ENCODE results near the gene RSAD2. TPM values are rescaled to one million over a fixed set of nuclear protein-coding genes. Genes with fewer than 3 reads are reported as not detected.

The RSAD2 gene
- total RNA-seq, 1 donor from 2014 or later: 1.6 TPM

DNA sequence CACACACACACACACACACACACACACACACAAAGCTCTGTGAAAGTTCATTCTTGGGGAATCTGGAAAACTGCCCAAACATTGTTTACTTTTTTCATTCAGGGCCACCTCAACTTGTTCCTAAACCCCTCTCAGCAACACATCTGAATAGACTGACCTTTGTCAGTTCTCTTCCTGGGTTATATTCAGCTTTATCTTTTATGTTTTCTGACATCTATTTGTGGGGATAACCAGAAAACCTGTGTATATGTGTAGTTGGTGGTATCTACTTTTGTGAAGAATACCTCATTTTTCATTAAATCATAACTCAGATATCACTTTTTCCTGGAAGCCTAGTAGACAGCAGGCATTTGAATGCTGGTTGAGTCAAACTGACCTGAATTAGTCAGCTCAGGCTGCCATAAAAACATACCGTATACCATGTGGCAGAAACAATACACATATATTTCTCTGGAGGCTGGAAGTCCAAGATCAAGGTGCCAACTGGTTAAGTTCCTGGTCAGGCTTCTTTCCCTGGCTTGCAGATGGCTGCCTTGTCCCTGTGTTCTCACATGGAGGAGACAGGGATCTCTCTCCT lies 28.7 kb downstream of the RSAD2 start:
- no peak for ATAC-seq

DNA sequence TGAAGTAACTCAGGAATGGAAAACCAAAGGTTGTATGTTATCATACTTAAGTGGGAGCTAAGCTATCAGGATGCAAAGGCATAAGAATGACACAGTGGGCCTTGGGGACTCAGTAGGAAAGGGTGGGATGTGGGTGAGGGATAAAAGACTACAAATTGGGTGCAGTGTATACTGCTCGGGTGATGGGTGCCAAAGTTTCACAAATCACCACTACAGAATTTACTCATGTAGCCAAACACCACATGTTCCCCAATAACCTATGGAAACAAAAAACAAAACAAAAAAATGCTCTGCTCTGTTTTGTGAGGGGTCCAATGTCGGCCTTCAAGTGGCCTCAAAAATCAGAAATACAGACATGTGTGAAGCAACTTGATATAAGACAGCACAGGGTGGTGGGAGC lies 30.7 kb downstream of the RSAD2 start:
- no peak for ATAC-seq

DNA sequence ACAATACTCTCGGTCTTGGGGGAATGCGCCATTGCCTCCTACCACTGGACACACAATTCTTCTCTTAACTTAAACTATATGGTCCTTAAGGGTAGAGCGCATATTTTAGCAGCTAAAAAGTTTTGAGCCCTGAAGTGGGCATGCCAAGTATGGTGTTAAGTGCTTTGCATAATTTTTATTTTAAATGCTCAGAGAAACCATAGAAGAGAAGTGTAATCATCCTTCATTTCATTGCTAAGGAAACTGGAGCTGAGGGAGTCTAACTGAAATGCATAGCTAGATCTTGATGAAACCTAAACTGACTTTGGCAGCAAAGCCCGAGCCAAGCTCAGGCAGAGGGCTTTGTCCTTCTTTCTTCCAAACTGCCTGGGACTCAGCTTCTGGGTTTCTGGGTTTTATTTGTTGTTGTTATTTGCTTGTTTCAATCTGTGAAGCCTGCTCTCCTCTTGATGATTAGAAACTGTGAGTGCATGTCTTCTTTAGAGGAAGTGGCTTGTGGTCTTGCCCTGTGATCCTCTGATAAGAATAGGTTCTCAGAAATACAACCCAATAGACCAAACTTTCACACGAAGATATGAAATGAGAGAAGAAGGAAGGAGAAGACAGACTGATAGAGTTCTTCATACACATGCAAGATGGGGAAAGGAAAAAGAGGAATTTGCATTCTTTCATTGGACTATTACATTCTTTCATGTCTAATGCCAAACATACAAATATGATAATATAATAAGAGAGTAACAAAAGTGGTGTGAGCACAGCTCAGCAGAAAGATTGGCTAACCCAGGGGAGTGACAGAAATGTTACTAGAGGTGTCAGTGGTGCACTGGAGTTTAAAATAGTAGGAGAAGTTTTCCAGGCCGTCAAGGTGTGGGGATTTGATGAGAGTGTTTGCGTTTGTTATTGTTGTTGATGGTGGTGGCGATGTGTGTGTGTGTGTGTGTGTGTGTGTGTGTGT lies 32.1 kb downstream of the RSAD2 start:
- ATAC-seq: no peak

DNA sequence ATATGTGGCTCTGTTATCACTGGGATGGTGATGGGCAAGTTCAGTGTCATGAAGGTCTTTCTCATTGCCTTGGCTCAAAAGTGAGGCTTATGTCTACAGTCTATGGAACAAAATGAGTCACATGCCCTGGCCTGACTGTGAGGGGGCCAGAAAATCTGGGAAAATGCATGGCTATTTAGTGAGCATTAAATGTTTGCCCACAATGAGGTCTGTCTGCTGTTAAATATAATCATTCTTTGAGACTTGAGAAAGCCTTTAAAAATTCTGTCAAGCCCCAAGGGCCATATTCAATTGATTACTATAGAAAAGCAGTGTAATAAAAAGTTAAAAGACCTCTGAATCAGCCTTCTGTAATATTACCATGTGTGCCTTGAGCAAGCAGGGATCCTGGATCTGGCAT lies 34.1 kb downstream of the RSAD2 start:
- no peak for ATAC-seq

DNA sequence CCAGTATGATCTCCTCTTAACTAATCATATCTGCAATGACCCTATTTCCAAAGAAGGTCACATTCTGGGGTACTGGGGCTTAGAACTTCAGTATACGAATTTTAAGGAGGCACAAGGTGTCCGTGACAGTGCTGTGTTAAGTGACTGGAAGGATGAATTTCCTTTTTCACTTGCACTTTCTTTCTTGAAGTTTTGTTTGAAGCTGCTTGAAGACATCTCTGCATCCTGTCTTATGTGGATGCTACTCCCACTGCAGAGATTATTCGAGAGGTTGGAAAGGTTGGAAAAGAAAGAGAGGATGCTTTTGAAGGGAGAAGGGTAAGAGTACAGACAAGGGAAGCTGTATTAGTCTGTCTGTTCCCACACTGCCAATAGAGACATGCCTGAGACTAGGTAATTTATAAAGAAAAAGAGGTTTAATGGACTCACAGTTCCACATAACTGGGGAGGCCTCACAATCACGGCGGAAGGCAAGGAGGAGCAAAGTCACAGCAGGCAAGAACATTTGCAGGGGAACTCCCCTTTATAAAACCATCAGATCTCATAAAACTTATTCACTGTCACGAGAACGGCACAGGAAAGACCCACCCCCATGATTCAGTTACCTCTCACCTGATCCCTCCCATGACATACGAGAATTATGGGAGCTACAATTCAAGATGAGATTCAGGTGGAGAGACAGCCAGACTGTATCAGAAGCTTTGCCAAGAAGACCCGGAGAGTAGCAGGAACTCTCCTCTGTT lies 36.0 kb downstream of the RSAD2 start:
- no peak for ATAC-seq

DNA sequence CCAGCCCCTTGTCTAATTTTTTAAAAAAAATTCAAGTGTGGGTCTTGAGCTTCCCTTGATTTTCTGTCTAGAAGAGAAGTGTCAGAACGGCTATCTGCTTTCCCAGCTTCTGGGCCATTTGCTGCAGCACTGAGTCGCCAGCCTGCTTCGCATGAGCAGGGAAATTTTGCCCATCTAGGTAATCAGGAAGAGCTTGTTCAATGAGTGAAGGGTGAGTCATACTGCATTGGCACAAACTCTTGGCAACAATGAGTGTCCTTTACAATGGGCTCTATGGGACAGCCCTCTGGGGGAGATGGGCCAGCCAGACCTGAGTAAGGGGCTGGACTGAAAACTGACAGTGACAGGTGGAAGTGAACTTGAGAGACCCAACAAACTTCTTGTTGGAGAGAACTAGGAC lies 37.3 kb downstream of the RSAD2 start:
- ATAC-seq: peak; percentile 78

DNA sequence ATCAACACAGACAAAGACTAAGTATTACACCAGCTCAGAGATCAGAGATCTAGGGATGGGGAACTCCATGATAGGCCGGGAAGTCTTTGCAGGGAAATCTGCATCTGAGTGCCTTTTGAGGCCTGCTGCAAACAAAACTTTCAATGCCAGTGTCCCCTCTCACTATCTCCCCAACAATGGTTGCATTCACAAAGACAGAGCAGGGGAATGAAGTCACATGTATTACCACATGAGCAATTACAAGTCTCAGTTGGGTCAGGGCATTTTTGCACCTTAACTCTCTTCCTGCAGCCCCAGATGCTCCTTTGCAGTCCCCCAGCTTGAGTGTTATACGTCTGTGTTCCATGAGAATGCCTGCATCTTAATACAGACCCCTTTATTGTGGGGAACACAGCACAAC lies 37.8 kb downstream of the RSAD2 start:
- ATAC-seq: no peak

DNA sequence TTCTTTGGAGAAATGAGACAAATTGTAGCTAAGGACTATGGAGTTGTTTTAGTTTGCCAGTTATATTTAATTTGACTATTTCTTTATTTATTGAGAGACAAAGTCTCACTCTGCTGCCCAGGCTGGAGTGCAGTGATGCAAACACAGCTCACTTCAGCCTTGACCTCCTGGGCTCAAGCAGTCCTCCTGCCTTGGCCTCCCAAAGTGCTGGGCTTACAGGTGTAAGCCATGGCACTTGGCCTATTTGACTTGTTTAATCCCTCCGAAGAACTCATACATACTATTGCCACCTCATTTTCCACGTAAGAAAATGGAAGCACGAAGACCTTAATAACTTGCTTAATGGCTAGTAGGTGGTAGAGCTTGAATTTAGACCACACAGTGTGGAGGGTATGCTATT lies 38.6 kb downstream of the RSAD2 start:
- no peak for ATAC-seq

DNA sequence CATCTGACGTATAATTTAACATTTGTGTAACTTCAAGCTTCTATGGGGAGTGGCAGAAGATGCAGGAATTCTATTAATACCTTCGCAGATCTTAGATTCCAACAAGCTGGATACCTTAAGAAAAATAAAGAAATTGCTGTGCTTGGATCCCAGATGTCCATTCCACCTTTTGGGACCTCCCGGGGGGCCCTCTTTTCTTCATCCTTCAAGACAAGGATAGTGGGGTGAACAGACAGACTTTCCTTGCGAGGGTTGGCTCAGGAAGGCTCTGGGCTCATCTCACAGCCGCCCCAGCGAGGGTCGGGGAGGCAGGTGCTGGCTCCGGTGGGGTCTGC lies 39.1 kb downstream of the RSAD2 start:
- no peak for ATAC-seq

DNA sequence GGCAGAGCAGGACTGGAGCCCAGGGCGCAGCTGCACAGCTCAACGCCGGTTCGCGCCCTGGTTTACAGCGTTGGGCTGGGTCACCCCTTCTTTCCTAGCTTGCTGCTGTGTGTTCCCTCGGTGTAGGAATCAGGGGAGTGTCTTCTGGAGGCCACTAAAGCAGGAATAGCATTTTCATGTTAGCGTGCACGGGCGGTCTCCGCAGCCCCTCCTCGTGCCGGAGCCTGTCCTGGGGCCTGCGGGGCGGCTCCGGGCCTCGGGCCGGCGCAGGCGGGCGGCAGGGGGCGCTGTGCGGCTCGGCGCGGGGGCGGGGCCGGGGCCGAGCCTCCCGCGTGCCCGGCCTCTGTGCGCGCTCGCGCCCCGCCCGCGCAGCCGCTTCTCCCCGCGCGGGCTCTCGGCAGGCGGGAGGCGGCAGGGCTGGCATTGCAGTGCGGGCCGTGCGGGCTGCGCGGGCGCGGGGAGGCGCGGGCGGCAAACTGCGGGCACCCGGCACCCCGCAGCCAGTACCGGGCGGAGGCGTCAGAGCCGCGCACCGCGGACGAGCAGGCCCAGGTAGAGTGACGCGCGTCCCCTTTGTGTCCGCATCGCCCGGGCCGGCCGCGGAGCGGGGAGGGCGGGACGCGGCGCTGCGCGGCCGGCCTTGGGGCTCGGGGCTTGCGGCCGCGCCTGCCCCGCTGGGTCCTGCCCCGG lies 39.6 kb downstream of the RSAD2 start, which contains the start of gene RNF144A:
Gene RNF144A (plus strand): TSS at position 342 of the 690 bp plus-strand sequence. CDS start 79,515 bp downstream, outside the sequence.
- ATAC-seq: peak; percentile 85

DNA sequence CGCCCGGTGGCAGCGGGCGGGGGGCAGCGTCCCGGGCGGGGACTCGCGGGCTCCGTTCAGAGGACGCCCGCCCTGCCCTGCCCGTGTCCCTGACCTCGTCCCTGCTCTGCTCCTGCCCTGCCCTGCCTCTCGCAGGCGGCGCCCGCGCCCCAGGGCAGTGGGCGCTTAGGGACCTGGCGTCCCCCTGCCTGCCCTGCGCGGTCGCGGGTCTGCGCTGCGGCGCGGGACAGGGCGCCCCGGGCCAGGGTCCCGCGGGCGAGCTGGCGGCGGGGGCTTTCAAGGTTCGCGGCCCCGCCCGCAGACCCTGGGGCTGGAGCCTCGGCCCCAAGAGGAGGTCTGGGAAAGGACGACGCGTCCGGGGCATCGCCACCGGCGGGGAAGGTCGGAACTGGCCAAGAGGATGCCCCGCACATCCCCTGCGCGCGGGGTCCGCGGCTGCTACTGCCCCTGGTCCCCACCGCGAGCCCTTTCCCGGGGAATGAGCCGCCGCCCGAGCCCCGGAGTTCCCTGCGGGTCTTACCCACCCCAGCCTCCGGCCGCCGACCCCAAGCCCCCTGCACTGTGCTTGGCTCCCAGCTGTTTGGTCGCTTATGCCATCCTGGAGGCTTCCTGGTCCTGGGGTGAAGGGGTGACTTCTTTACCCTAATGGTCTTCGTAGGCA lies 40.3 kb downstream of the RSAD2 start:
- peak; percentile 34 for ATAC-seq

DNA sequence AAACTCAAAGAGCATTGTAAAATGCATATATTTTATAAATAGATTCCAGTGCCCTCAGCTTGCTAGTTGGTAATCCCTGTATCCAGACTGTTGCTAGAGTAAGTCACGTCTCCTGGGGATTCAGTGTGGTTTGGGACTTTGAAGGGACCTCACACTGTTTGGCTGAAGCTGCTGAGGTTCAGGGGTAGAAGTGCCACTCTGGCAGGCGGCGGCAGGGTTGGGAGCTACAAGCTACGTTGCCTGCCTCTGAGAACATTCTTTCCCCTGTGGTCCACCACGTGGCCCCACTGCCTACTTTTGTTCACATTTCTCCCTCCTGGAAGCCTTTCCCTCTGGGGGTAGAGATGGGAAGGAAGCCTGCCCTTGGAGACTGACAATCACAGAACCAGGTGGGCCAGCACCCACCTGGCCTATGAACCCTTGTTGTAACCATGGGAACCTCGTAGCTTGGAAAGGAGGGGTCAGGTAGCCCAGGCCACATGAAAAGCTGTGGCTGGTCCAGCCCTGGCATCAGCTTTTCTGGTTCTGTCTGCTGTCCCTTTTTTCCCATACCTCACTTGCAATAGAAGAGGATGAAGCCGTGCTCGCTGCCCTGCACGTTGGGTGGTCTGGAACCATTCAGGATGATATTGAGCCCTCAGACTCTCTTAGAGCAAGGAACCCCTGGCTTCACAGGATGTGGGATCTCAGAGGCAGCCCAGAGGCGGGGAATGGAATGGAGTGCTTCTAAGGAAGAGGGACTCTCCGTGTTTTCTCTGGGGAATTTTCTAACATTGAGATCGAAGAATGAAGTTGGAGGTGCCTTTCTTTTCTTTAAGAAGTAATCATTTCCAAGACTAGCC lies 42.5 kb downstream of the RSAD2 start:
- no peak for ATAC-seq

DNA sequence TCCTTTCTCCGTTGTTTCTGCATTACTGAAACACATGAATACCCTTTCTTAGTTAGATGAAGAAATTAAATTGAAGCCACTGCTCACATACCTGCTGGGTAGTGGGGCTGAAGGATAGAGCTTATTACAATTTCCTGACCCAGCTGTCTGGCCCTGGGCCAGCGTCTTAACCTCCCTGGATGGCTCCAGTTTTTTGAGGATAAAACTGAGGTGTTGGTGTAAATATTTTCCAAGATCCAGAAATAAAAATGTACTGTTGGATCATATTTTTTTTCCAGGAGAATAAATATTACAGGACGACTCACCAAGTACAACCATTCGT lies 43.1 kb downstream of the RSAD2 start:
- no peak for ATAC-seq

DNA sequence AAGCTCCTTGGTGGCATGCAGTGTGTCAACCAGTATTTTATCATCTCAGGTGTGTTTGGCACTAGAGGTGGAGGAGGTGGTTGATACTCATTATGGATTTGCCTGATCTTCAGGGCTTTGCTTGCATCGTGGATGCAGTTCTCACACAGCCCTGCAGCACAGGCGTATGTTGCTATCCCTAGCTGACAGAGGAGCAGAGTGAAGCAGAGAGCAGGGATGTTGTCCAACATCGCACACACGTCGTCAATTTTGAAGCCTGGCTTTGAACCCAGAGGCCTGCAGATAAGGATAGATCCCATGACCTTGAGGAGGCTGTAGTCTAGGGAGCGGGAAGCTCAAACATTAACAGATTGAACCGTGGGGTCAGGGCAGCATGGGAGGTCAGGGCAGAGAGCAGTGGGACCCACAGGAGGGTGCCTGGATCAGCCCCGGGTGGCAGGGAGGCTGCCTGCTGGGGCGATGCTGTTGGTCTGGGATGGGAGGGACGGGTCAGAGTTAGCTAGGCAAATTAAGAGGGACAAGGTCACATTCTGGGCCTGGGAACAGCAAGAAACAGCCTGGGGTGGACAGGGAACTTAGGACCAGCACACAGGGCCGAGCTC lies 43.8 kb downstream of the RSAD2 start:
- ATAC-seq: no peak

DNA sequence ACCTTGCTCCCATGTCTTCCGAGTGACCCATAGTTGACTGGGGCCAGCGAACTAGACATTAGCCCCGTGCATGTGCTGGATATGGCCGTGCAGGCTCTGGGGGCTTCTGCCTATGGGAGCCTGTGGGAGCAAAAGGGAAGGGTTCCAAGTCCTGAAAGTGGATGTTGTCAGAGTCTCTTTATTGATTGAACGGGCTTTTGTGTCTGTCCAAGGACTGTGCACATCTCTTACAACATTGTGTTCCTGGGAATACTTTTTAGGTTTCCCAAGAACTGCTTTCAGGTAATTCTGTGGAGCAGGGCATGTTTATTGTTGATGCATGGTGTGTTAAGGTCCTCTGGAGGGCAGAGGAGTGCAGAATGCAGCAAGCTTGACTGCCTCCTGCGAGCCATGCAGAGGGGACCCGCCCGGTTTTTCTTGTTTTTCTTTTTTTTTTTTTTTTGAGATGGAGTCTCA lies 44.7 kb downstream of the RSAD2 start:
- ATAC-seq: peak; percentile 85

DNA sequence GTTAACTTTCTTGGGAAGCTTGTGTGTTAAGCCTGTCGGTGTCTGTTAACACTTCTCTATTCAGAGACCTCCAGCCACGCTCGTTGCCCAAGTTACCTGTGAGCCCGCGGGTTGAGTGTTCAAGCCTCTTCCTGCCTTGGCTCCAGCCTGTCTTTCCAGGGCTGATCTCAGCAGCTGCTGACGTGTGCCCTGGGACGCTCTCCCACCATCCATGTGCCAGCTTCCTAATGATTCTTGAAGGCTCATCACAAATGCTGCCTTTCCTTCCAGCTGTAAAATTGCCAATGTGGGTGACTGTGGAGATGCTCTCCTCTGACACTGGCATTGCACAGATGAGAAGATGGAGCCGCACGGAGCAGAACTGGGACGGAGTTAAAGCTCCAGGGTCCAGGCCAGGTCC lies 45.7 kb downstream of the RSAD2 start:
- no peak for ATAC-seq

DNA sequence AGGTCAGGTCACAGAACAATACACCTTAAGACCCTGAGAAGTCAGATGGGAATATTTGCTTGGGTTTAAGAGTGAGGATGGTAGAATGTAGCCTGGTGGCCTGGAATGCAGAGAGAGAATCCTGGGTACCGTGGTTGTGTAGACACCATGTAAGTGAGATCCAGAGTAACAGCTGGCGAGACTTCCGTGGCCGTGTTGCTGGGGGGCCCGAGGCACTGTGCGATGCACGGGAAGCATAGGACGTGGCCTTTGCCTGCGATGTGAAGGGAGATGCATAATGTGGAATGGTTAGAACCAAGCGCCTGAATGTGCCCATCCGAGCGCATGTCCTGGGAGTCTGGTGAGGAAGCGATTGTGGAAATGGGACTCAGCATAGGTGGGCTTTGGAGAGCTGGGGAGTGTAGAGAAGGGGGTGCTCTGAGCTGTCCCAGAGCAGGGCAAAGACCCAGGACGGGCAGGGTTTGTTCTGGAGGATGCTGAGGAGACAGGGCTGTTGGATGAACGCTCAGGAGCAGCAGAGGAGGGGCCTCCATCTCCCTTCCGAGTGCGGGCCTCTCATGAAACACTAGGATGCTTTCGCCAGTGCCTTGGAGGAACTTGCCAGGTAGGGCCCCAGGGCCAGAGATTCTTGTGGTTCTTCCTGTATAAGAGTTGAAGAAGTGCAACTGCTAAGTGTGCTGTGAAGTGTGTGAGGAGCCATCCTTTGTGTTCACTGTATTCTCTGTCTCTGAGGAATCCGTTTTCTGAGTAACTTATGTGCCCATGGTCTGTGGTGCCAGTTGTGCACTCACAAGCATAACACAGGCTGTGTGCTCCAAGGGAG lies 46.7 kb downstream of the RSAD2 start:
- ATAC-seq: no peak

DNA sequence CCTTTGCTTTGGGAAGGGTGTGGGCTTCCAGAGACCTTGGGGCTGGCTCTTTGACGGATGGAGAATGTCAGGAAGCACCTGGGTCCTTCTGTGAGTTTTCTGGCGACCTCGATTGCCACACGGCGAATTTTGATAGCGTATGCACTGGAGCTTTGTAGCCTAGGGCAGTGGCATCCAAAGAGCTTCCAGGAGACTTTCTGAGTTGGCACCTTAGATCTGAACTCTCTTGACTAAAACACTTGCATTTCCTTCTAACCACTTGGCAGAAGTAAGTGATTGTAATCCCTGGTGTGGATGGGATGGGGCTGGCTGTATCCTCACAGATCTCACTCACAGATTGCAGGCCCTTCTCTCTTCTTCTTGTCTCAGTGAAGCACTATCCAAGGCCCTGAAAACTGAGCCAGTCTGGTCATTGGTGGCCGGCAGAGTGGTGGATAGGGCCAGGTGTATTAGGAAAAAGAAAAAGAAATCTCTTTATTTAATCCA lies 47.4 kb downstream of the RSAD2 start:
- ATAC-seq: no peak

DNA sequence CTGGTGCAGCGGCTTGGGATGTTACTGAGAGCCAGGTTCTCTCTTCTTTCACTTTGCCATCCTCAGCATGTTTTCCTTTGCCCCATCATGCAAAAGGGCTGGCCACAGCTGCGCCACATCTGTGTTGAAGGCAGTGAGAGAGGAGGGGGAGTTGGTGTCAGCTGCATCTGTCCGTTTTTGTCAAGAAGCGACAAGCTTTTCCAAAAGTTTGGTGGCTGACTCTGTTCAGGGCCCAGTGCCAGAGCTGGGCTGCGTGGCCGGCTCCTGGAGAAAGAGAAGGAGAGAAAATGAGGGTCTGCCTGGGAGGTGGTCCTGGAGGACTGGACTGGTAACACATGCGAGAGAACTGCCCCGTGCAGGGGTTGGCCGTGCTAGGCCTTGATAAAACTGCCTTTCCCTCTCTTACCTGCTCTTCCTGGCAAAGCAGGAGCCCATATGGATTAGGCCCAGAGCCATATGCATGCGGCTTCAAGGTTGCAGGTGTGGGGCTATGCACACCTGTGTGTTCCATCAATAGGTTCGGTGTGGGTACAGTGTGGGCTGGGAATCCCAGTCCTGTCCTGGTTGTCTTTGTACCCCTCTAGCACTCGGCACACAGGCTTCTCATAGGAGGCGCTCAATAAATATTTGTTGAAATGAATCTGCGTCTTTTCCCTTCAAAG lies 48.6 kb downstream of the RSAD2 start:
- no peak for ATAC-seq
